ENCODE measurements around the gene CSNK1E.

CSNK1E gene

DNA sequence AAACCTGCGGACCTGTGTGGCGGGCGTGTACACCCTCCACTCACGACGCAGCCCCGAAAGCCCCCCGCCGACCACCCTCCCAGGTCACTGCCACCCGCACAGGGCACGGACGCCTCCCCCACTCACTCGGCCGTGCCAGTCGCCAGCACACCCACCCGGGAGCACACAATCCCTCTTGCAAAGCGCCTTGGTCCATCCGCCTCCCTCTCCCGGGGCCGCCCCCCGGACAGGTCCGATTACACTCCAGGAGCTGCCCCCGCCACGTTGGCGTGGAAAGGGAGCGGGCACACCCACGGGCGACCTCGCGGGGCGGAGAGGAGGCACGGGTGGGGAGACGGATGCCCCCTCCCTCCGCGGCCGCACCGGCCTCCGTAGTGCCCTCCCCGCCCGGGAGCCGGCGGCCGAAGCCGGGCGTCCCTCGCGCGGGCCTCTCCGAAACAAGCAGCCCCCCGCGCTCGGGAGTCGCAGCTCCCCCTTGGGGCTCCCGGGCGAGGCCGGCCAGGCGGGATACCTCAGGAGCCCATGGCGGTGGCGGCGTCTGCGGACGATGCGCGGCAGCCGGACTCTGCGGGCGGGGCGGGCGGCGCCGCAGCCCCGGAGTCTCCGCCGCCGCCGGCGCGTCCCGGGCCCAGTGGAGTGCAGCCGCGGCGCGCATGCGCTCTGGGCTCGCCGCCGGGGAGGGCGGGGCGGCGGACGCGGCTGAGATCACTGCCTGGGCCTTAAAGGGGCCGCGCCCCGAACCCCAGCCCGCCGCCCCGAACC is 44.7 kb downstream of the CSNK1E start, which contains the start of gene TMEM184B:
Gene TMEM184B (minus strand): TSS at position 638 of the 762 bp plus-strand sequence. CDS start 25,049 bp downstream, outside the sequence.
- peak; percentile 89 for DNase-seq

DNA sequence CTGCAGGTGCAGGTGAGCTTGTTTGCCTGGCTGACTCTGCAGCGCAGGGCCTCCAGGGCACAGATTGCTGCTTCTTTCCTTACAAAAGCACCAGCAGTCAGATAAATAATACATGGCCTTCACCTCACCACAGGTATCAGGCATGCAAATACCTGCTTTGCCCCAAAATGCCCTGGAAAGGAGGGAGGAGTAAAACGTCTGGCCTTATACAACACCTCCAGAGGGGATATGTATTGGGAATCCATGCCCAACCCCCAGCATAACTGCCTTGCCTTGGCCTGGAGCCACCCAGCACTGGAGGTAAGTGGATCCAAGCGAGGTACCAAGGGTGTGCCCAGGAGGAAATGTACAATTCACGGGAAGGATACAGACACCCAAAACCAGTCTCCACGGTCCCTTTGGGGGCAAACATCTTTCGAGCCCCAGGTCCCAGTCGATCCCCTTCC is 45.3 kb downstream of the CSNK1E start:
- peak; percentile 26 for DNase-seq

DNA sequence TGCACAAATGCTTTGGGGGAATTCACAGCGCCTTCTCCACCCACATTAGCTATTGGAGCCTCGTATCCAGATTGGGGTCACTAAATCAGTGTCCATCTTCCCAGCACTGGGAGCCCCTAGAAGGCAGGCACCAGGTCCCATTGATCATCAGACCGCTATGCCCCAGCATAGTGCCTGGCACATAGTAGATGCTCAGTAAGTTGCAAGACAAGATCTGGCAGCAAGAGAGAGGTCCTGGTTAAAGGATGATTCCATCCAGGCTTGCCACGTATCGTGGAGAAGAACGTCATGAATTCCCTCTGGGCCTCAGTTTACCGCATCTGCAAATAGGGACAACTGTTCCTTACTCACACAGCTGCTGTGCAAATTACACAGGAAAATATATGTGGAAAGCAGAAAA is 46.1 kb downstream of the CSNK1E start:
- DNase-seq, result no peak

DNA sequence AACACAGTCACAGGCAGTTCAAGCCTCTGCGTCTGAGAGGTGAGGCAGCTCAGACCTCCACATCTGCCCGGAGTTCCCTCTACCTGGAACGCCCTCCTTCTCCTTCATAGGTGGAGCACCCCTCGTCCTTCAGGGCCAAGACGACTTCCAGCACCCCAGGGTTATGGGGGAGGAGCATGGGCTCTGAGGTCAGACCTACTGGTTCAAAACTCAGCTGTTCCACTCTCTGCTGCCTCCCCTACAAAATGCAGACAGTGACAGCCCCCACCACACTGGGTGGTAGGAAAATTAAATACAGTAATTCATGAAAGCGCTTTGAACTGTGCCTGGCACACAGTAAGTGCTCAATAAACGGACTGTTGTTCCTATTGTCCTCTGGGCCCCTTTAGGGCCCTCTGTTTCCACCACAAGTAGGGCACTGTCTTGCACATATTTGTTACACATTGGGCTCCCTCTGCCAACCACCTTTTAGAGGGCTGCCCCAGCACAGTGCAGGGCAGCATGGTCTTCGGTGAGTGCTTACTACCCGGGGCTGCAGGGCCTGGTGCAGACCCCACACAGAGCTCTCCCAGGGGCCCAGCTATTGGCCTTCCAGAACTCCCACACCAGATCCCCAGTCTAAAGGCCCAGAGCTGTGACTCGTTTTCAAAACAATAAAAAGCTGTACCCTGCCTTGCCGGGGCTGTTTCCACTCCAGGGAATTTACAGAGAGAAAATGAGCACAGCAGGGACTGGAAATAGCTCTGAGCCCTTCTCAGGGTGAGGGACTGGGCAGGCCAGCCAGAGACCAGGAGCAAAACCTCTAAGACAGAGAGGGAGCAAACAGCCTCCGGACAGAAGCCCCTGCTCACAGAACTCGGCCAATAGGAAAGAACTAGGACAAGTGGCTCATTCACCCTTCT is 46.9 kb downstream of the CSNK1E start:
- DNase-seq, result no peak

DNA sequence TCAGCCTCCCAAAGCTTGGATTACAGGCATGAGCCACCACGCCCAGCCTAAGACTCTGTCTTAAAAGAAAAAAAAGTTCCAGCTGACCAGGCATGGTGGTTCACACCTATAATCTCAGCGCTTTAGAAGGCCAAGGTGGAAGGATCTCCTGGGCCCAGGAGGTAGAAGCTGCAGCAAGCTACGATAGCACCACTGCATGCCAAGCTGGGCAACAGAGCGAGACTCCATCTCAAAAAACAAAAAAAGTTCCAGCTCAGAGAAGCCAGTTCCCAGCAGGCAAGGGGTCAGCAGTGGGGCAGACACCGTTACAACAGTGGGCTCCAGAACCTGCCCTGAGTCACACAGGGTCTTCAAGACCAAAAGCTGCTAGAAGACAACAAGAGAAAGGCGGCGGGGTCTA is 47.8 kb downstream of the CSNK1E start:
- no peak for DNase-seq

DNA sequence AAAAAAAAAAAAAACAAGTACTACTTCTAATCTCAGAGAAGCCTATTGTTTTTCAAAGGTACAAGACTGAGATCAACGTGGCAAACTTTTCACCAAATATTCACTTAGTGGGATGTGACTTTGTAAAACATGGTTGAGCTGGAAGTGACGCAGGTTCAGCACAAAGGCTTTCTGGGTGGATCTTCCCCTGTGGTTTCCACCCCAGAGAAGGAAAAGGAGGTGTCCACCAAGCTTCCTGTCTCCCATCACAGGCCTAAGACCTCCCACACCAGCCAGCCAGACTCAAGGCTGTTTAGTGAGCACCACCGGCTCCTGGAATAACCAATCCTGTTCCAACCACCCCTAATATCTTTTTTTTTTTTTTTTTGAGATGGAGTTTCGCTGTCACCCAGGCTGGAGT is 50.1 kb downstream of the CSNK1E start:
- DNase-seq, result no peak

DNA sequence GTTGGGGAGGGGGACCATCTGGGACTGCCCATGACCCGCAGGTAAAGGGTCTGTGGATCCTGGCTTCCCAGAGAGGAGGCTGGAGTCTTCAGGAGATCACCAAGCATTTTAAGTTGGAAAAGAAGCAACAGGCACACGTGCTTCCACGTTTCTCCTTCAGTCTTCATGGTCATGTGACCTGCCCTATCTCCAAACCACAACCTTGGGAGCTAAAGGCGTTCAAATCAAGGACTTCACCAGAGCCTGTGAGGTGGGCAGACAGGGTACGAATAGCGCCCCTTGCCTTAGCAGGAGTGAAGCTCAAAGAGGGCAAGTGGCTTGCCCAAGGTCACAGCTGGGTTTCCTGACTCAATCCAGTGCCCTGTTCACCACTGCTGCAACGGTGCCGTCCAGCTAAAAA is 51.1 kb downstream of the CSNK1E start:
- no peak for DNase-seq

DNA sequence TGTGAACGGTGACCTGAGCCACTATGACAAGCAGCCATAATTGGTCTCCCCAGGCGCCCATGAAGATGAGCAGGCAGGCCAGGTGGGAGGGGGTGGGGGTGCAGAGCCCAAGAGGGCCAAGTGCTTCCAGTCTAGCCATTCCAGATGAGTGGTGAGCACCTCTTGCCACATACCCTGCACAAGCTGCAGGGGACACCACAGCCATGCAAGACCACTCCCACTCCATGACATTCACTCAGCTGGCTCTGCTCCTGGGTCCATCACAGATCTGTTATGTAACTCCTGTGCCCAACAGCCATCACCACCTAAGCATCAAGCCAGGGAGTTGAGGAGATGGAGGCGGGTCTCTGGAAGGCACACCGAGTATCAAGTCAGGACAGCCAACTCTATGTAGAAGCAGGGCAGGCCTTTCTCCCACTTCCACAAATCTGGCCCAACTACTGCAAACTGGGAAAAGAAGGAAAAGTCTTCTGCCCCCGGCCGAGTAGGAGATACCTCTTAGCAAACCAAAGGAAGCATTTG is 52.9 kb downstream of the CSNK1E start:
- no peak for DNase-seq

DNA sequence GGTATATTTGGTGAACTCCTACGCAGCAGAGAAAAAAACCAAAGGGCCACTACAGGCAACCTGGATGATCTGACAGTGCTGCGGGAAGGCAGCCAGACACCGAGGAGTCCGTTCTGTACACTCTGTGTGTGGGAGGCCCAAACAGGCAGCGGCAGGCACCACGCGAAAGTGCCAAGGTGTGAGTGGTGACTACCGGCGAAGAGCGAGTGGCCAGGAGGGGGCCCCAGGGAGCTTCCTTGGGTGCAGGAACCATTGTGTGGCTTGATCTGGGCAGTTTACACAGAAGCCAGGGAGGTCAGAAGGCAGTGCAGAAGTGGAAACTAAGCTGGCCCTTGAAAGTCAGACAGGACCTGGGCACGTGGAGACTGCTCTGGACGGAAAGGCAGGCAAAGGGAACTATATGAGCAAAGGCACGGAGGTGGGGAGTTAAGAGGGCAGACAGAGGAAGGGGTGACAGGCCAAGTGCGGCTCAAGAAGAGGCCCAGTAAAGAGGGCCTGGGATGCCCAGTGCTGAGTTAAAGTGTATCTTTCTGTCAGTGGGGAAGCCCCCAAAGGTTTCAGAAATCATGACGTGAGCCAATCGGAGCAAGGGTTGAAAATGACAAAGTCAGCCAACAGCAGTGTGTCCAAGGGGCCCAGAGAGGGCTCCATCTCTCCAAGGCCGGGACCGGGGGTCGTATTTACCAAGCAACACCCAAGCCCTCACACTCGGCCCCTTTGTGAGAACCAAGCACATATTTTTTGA is 55.0 kb downstream of the CSNK1E start:
- peak; percentile 45 for DNase-seq

DNA sequence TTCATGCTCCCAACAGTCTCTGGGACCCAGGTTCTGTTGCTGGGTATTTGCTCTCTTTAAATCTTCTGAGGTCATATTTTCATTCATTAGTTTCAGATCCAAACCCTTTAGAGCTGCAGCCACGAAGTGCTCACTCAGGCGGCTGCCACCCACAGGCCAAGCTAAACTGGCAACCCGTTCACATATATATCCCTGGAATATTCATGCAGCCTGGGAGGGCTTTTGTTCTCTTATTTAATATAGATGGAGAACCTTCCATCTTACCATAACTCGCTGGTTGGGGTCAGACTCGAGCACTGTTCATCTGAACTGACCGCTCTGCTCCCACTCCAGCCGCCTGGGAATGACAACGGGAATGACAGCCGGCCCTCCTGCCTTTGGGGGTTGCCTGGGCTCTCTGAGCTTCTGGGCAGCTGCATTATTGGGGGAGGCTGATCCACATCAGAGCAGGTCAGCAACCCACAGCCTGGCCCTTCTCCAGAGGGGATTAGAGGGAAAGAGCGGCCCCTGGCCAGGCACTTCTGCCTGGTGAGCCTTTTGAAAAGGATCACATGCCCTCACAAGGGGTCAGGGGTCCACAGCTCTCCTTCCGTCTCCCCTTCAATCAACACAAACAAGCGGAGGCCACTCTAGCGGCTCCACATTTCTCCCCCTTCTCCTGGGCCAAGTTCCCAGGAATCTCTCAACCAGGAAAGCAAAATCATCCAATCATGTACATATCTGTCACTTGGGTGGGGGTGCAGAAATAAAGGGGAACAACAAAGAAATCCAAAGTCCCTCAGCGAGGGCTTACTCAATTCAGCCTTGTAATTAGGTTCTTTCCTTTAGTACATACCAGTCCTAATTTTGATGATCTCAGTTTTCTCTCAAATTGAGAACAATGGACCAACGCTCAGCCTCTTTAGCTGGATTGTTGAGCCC is 56.2 kb downstream of the CSNK1E start:
- DNase-seq, result no peak

DNA sequence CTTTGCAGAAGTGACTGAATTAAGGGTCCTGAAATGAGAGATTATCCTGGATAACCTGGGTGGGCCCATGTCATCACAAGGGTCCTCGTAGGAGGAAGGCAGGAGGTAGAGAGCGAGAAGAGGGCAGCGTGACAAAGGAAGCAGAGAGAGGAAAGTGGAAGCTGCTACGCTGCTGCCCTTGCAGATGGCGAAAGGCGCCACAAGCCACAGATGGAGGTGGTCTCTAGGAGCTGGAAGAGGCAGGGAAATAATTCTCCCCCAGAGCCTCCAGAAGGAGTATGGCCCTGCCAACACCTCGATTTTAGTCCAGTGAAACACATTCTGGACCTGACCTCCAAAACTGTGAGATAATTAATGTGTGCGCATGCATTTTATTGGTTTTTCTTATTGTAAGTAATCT is 57.9 kb downstream of the CSNK1E start:
- DNase-seq, result no peak

DNA sequence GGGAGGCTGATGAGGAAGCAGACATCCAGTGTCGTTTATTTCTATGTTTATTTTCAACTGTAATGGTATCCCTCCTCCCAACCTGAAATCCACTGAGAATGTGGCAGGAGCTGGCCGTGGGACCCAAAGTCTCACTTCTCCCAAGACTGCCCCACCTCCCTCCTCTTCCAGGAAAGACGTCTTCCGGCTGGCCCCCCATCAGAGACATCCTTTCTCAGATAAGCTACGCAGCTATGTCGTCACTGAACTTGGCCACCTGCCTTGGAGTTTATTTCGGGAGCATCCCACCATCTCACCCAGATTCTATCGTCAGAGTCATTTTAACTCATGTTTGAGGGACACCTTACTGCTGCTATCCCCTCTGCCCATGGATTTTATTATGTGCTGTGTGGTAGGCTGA is 58.3 kb downstream of the CSNK1E start:
- no peak for DNase-seq

DNA sequence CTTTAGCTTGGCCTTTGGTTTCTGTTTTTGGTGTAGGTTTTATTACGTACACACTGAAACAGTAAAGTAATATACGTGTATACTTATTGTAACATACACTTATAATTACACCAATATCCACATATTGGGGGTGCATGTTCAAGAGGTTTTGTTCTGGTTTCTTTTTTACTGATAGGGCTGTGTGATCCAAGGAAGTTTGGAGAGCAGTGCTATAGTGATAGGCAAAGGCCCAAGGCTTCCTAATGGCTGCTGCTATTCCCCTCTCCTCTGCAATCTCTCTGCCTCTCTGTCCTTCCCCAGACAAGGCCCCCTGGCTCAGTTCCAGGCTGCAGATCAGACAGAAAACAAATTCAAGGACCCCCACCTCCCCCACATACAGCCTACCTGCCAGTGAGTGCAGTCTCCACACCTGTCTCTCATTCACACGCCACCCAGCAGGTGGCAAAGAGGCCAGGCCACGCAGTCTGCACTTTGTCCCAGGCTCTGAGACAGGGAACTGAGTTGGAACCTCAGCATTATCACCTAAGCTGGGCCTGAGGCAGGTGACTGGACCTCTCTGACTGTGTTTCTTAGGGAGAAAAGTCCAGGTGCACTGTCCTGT is 59.5 kb downstream of the CSNK1E start:
- no peak for DNase-seq

DNA sequence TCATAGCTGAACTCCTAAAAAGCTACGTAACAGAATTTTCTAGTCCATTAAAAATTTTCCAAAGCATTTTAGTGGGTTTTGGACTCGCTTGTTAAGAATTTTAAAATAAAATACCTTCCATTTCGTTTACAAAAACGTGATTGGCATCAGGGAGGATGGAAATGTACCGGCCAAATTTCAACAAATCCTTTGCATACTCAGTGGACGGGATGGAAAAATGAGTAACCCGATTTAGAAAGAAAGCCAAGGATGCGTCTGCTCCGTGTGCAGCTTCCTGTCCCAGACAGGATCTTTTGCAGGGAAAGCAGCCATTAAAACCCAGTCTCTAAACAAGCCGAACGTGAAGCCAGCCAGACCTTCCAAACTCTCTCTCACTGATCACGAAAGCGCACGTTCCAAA is 60.1 kb downstream of the CSNK1E start:
- no peak for DNase-seq

DNA sequence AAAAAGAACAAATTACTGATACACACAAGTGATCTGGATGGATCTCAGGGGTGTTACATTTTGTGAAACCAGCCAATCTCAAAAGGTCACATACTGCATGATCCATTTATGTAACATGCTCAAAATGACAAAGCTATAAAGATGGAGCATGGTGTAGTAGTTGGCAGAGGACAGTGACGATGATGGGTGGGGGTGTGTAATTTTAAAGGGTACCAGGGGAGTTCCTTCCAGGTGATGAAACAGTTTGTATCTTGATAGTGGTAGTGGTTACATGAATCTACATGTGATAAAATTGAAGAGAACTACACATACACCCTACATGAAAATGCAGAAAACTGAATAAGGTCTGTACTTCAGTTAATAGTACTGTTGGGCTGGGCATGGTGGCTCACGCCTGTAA is 61.5 kb downstream of the CSNK1E start:
- no peak for DNase-seq

DNA sequence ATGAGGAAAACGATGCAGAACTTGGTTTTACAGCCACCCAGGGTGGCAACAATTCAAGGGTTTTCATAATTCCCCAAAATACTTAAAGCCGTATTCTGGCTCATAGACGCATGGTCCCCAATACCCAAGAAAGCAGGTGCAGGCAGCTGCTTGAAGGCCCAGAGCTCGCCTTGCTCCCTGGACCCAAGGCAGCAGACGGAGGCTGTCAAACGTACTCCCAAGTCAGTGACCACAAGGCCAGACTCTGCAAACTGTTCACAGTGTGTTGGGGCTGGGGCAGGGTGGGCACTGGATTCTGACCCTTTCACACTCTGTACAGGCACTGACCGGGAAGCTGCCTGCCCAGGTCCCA is 65.9 kb downstream of the CSNK1E start:
- no peak for DNase-seq

DNA sequence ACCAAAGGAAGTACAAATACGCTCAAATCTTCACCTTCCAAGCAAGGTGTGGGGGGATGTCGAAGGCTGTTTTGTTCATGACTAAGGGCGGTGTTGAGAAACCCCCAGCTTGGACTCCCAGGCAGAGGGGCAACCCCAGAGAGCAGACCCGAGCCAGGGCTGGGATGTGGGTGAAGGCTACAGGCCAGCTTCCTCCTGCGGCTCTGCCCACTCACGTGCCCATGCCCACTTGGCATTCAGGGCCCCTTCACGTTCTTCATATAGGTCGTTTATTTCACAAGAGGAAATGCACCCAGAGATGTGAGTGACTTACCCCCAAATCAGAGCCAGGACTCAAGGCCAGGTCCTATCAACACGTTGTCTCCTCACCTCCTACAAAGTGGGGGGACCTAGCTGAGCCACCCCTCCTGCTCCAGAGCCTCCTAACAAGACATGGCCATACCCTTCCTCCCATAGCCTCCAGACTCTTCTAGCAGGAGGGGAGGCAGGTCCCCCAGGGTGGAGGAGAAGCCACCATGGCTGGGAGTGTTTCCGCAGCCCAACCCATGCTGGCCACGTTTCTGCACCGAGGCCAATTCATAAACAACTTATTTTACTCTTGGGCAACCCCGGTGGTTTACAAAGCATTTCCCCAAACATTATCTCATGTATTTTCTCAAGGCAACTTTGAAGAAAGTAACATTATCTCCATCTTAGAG is 66.4 kb downstream of the CSNK1E start:
- DNase-seq, result no peak

DNA sequence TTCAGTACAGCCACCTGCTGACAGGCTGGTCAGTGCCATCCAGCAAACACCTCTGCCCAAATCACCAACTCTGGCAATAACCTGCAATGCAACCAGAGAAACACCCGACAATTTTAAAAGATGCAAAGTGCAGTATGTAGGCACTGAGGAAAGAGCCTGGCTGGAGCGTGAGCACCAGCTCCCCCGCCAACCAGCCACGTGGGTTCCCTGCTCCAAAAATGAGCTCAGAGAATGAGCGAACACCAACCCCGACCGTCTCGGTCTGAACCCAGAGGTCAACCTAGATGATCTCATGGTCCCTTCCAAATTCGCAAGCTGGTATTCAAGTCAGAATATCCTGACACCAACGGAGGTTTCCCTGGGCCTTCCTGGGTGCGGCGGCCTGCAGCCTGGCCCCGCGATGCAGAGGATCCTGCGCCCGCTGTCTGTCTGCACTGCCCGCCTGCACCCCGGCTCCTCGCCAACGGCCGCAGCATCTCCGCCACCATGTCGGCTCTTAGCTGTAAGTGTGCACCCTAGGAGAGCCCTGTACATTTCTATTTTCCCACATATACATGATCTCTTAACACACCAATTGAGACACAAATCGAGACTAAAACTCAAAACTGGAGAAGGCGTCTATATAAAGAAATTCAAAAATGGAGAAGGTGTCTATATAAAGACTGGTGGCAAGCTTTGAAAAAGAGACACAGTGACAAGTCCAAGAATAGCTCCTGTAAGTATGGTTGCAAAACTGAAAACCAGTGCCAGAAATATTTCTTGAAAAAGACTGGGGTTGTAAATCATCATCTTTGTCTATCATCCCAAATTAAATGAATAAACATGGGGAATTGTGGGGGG is 67.2 kb downstream of the CSNK1E start:
- DNase-seq, result no peak

DNA sequence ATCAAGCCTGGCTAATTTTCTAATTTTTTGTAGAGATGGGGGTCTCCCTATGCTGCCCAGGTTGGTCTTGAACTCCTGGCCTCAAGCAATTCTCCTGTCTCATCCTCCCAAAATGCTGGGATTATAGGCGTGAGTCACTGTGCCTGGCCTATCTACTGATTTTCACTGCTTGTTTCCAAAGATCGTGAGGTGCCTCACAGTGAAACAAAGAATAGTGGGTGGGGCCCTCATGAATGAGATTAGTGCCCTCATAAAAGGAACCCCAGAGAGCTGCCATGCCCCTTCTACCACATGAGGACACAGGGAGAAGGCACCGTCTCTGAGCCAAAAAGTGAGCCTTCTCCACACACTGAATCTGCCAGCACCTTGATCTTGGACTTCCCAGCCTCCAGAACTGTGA is 67.9 kb downstream of the CSNK1E start:
- DNase-seq, result no peak

DNA sequence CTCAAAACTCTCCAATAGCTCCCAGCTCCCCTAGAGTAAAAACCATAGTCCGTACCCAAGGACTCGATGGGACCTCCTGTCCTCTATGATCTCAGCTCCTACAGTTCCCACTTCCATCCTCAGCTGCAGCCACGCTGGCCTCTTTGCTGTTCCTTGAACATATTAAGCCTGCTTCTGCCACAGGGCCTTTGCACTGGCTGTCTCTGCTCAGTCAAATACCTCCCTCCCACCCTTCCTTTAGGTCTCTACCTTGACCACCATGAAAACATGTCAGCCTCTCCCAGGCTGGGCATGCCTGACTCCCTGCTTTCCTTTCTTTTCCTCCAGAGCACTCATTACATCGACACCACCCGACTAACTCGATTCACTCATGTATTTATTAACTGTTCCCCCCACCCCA is 69.0 kb downstream of the CSNK1E start:
- no peak for DNase-seq

Measured in RPMI8226 (cell line).